ENCODE measurements around the gene LRRC58.

DNA sequence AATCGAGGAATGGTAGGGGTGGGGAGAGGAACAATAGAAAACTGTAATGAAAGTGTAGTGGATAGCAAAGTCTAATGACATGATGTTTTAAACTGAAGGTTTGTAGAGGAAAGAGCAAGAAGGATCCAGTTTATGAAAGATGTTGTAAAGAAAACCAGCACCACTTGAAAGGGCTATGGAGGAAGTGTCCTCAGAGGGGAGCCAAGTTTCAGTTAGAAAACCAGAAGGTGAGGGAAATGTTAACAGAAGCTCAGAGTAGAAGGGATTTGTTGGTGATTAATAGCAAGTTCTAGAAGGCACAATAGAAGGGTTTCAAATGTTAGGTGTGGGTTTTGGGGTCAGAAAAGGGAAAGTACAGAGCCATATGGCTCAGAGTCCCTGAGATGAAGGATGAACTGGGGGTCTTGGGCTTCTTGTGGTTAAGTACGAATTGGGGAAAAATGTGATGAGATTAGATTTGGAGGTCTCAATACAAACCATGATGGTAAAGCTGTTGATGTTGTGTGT is 33.8 kb upstream of the LRRC58 start:
- TF ChIP-seq, protein P1, sequence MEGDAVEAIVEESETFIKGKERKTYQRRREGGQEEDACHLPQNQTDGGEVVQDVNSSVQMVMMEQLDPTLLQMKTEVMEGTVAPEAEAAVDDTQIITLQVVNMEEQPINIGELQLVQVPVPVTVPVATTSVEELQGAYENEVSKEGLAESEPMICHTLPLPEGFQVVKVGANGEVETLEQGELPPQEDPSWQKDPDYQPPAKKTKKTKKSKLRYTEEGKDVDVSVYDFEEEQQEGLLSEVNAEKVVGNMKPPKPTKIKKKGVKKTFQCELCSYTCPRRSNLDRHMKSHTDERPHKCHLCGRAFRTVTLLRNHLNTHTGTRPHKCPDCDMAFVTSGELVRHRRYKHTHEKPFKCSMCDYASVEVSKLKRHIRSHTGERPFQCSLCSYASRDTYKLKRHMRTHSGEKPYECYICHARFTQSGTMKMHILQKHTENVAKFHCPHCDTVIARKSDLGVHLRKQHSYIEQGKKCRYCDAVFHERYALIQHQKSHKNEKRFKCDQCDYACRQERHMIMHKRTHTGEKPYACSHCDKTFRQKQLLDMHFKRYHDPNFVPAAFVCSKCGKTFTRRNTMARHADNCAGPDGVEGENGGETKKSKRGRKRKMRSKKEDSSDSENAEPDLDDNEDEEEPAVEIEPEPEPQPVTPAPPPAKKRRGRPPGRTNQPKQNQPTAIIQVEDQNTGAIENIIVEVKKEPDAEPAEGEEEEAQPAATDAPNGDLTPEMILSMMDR (IDR thresholded peaks at IDR 0.05; ENCODE audit: low read depth, low read length): no peak
- no peak for TF ChIP-seq EZH2phosphoT487 (IDR thresholded peaks at IDR 0.05; ENCODE audit: low read depth)

All from OCI-LY3 (cell line).